GM13977 (cell line): ENCODE data around the gene FBLIM1.
A peak's percentile ranks its signal among the peaks of the same experiment; 100 is the strongest.

Experiments
- DNase-seq: peaks from one replicate; pipeline ENCODE4 v3.0.0; 2012; ENCODE audit warnings: low spot score
- in situ Hi-C: fragments of 300-500 bp; cut with MboI; formaldehyde crosslinking; loops from one replicate; pipeline ENCODE4 v1.12.0; 2022; ENCODE audit warnings: low sequenced_read_pairs, low pct_unique_long_range_greater_than_20kb, mixed read lengths, inconsistent platforms; ENCODE audit not compliant: unreplicated experiment
- TF ChIP-seq, protein P1 (sequence below): IDR thresholded peaks from 2 replicates; pipeline ENCODE4 v1.5.1; 2012; ENCODE audit warnings: mild to moderate bottlenecking, control low read depth; ENCODE audit not compliant: insufficient read depth; ENCODE audit errors: extremely low read depth, missing control alignments

The FBLIM1 gene

DNA sequence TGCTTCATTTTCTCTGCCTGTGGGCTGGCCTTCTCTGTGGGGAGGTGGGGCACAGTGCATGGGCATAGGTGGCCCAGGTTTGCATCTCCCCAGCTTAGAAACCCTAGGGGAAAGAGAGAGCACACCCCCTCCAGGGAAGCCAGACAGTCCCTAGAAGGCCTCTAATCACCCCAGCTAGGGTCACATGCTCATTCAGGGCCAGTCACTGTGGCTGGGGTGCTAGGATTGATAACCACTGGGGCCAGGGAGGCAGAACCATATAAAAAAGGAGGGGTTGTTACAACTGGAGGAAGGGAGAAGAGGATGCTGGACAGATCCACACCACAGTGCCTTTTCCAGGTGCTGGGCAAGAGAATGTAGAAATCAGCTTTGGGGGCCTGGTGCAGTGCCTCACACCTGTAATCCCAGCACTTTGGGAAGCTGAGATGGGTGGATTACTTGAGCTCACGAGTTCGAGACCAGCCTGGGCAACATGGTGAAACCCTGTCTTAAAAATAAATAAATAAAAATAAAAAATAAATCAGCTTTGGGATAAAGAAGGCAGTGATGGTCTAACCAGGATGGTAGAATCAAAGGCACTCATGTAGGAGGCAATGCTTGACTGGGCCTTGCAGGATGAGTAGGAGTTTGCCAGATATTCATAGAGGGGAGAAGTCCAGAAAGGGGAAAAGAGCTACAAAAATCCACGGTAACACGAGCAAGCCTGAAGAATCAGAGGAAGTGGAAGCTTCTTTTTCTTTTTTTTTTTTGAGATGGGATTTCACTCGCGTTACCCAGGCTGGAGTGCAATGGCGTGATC lies 19.5 kb downstream of the FBLIM1 start:
- no peak for DNase-seq
- TF ChIP-seq, protein P1, sequence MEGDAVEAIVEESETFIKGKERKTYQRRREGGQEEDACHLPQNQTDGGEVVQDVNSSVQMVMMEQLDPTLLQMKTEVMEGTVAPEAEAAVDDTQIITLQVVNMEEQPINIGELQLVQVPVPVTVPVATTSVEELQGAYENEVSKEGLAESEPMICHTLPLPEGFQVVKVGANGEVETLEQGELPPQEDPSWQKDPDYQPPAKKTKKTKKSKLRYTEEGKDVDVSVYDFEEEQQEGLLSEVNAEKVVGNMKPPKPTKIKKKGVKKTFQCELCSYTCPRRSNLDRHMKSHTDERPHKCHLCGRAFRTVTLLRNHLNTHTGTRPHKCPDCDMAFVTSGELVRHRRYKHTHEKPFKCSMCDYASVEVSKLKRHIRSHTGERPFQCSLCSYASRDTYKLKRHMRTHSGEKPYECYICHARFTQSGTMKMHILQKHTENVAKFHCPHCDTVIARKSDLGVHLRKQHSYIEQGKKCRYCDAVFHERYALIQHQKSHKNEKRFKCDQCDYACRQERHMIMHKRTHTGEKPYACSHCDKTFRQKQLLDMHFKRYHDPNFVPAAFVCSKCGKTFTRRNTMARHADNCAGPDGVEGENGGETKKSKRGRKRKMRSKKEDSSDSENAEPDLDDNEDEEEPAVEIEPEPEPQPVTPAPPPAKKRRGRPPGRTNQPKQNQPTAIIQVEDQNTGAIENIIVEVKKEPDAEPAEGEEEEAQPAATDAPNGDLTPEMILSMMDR: no peak
- in situ Hi-C loops: loop anchor here (25.0 kb wide), 1 partner anchor 409 kb away; no protein-coding TSS in a partner anchor

- TF ChIP-seq, protein P1: no peak
- in situ Hi-C loops: loop anchor here (25.0 kb wide), 1 partner anchor 402 kb away; no protein-coding TSS in a partner anchor
- DNase-seq: no peak
These were observed 27.1 kb downstream of the FBLIM1 start for GRCh38 chr1:15785683-15786082.

- TF ChIP-seq, protein P1: no peak
- in situ Hi-C loops: loop anchor here (25.0 kb wide), 1 partner anchor 401 kb away; no protein-coding TSS in a partner anchor
- no peak for DNase-seq
These were observed 28.0 kb downstream of the FBLIM1 start for GRCh38 chr1:15786581-15786980.

- DNase-seq: peak; percentile 43
- in situ Hi-C loops: loop anchor here (25.0 kb wide), 1 partner anchor 399 kb away; no protein-coding TSS in a partner anchor
- TF ChIP-seq, protein P1: no peak
These were observed 30.2 kb downstream of the FBLIM1 start for GRCh38 chr1:15788624-15789301.

GRCh38 chr1:15796086-15796462 lies 37.5 kb downstream of the FBLIM1 start:
- in situ Hi-C loops: loop anchor here (25.0 kb wide), 1 partner anchor 391 kb away; no protein-coding TSS in a partner anchor
- TF ChIP-seq, protein P1: no peak

GRCh38 chr1:15797614-15798390 lies 39.2 kb downstream of the FBLIM1 start:
- DNase-seq: no peak
- in situ Hi-C loops: loop anchor here (25.0 kb wide), 1 partner anchor 389 kb away; no protein-coding TSS in a partner anchor
- TF ChIP-seq, protein P1: no peak

More at GRCh38 chr1:15796086-15796462, 37.5 kb downstream of the FBLIM1 start:
- no peak for DNase-seq
